ENCODE data around the gene CEMIP. TPM values are rescaled to one million over a fixed set of nuclear protein-coding genes. Genes with fewer than 3 reads are reported as not detected.

The CEMIP gene
- total and polyA plus RNA-seq, 2 experiments from 2014 or later, result 2.3 to 4.4 TPM

- H3K4me2 ChIP-seq, result no peak overlapping the region
- no peak overlapping the region for H3K27ac ChIP-seq
- no peaks in the 10 kb centered on the region for H3K9me2 ChIP-seq (replicated peaks; ENCODE audit: insufficient read depth)
- peaks cover 7% of the 10 kb centered on the region for H4K20me1 ChIP-seq (ENCODE audit: insufficient read depth, poor library complexity, severe bottlenecking)
- WGBS (ENCODE audit: low lambda C conversion rate, missing lambda C conversion rate), result 92% methylated on average over 7 of the region's 7 CpGs
- no peaks in the 10 kb centered on the region for H3K4me1 ChIP-seq (ENCODE audit: insufficient read depth)
- H3K27me3 ChIP-seq, result no peaks in the 10 kb centered on the region
- no peaks in the 10 kb centered on the region for H3K36me3 ChIP-seq (replicated peaks; ENCODE audit: insufficient read depth, low read depth)
- no peaks in the 10 kb centered on the region for H3K9me3 ChIP-seq (ENCODE audit: low read depth)
- H3K79me2 ChIP-seq, result peaks cover 42% of the 10 kb centered on the region
- DNase-seq (ENCODE audit: low spot score), result no peak
- no peak overlapping the region for H3K4me3 ChIP-seq
- H2AFZ ChIP-seq, result no peak overlapping the region
- TF ChIP-seq CTCF (IDR thresholded peaks at IDR 0.05; ENCODE audit: poor library complexity) (no peak), EZH2phosphoT487 (IDR thresholded peaks at IDR 0.05; ENCODE audit: low read depth, severe bottlenecking, unreplicated experiment) (no peak), EZH2 (IDR thresholded peaks at IDR 0.05; ENCODE audit: borderline replicate concordance) (no peak)
These were observed 199.6 kb downstream of the CEMIP start for GRCh38 chr15:80978685-80979329.

GRCh38 chr15:80979538-80980200, 200.5 kb downstream of the CEMIP start:
- no peak overlapping the region for H3K27ac ChIP-seq
- DNase-seq (ENCODE audit: low spot score), result no peak
- H3K4me3 ChIP-seq, result no peak overlapping the region
- H3K9me3 ChIP-seq (ENCODE audit: low read depth), result no peaks in the 10 kb centered on the region
- no peaks in the 10 kb centered on the region for H3K27me3 ChIP-seq
- no peak overlapping the region for H3K4me2 ChIP-seq
- H3K79me2 ChIP-seq, result peaks cover 45% of the 10 kb centered on the region
- 85% methylated on average over 8 of the region's 8 CpGs for WGBS (ENCODE audit: low lambda C conversion rate, missing lambda C conversion rate)
- peaks cover 7% of the 10 kb centered on the region for H4K20me1 ChIP-seq (ENCODE audit: insufficient read depth, poor library complexity, severe bottlenecking)
- TF ChIP-seq EZH2 (IDR thresholded peaks at IDR 0.05; ENCODE audit: borderline replicate concordance) (no peak), CTCF (IDR thresholded peaks at IDR 0.05; ENCODE audit: poor library complexity) (no peak), EZH2phosphoT487 (IDR thresholded peaks at IDR 0.05; ENCODE audit: low read depth, severe bottlenecking, unreplicated experiment) (no peak)
- no peaks in the 10 kb centered on the region for H3K9me2 ChIP-seq (replicated peaks; ENCODE audit: insufficient read depth)
- no peak overlapping the region for H2AFZ ChIP-seq
- no peaks in the 10 kb centered on the region for H3K36me3 ChIP-seq (replicated peaks; ENCODE audit: insufficient read depth, low read depth)
- no peaks in the 10 kb centered on the region for H3K4me1 ChIP-seq (ENCODE audit: insufficient read depth)

- WGBS (ENCODE audit: low lambda C conversion rate, missing lambda C conversion rate), result 97% methylated on average over 2 of the region's 2 CpGs
- H3K4me1 ChIP-seq (ENCODE audit: insufficient read depth), result no peaks in the 10 kb centered on the region
- H3K27me3 ChIP-seq, result no peaks in the 10 kb centered on the region
- no peak overlapping the region for H2AFZ ChIP-seq
- H3K4me3 ChIP-seq, result no peak overlapping the region
- no peak for TF ChIP-seq EZH2 (IDR thresholded peaks at IDR 0.05; ENCODE audit: borderline replicate concordance)
- no peak for TF ChIP-seq CTCF (IDR thresholded peaks at IDR 0.05; ENCODE audit: poor library complexity)
- TF ChIP-seq EZH2phosphoT487 (IDR thresholded peaks at IDR 0.05; ENCODE audit: low read depth, severe bottlenecking, unreplicated experiment), result no peak
- DNase-seq (ENCODE audit: low spot score), result no peak
- no peaks in the 10 kb centered on the region for H3K36me3 ChIP-seq (replicated peaks; ENCODE audit: insufficient read depth, low read depth)
- H3K9me3 ChIP-seq (ENCODE audit: low read depth), result no peaks in the 10 kb centered on the region
- no peak overlapping the region for H3K27ac ChIP-seq
- H3K4me2 ChIP-seq, result no peak overlapping the region
- peaks cover 67% of the 10 kb centered on the region for H3K79me2 ChIP-seq
- H3K9me2 ChIP-seq (replicated peaks; ENCODE audit: insufficient read depth), result no peaks in the 10 kb centered on the region
- peaks cover 8% of the 10 kb centered on the region for H4K20me1 ChIP-seq (ENCODE audit: insufficient read depth, poor library complexity, severe bottlenecking)
These were observed 203.0 kb downstream of the CEMIP start for GRCh38 chr15:80982205-80982604.
